ENCODE data around the gene INHBC.
A peak's percentile ranks its signal among the peaks of the same experiment; 100 is the strongest.

The INHBC gene

GRCh38 chr12:57429473-57430111 is 5.0 kb upstream of the INHBC start:
- in situ Hi-C loops (cut with MboI; ENCODE audit: low pct_unique_long_range_greater_than_20kb, low sequenced_read_pairs, unreplicated experiment): no loop called here
- TF ChIP-seq CTCF (IDR thresholded peaks at IDR 0.05; ENCODE audit: extremely low read depth, insufficient read depth, missing control alignments): no peak
- no peak for DNase-seq (ENCODE audit: low spot score)

GRCh38 chr12:57430112-57430930 is 4.3 kb upstream of the INHBC start:
- in situ Hi-C loops (cut with MboI; ENCODE audit: low pct_unique_long_range_greater_than_20kb, low sequenced_read_pairs, unreplicated experiment): no loop called here
- DNase-seq (ENCODE audit: low spot score): peak; percentile 41
- TF ChIP-seq CTCF (IDR thresholded peaks at IDR 0.05; ENCODE audit: extremely low read depth, insufficient read depth, missing control alignments): no peak

- TF ChIP-seq CTCF (IDR thresholded peaks at IDR 0.05; ENCODE audit: extremely low read depth, insufficient read depth, missing control alignments): no peak
- in situ Hi-C loops (cut with MboI; ENCODE audit: low pct_unique_long_range_greater_than_20kb, low sequenced_read_pairs, unreplicated experiment): no loop called here
- DNase-seq (ENCODE audit: low spot score): peak; percentile 98
Observed at GRCh38 chr12:57430931-57431566, 3.5 kb upstream of the INHBC start, which contains the start of gene R3HDM2. Gene R3HDM2, minus strand, starts transcription at chr12:57431043. Its CDS starts 120,615 bp downstream, at chr12:57310428.

- no peak for TF ChIP-seq CTCF (IDR thresholded peaks at IDR 0.05; ENCODE audit: extremely low read depth, insufficient read depth, missing control alignments)
- in situ Hi-C loops (cut with MboI; ENCODE audit: low pct_unique_long_range_greater_than_20kb, low sequenced_read_pairs, unreplicated experiment): no loop called here
- DNase-seq (ENCODE audit: low spot score): no peak
Observed at GRCh38 chr12:57431654-57432188, 2.9 kb upstream of the INHBC start.

- TF ChIP-seq CTCF (IDR thresholded peaks at IDR 0.05; ENCODE audit: extremely low read depth, insufficient read depth, missing control alignments): no peak
- DNase-seq (ENCODE audit: low spot score): no peak
- in situ Hi-C loops (cut with MboI; ENCODE audit: low pct_unique_long_range_greater_than_20kb, low sequenced_read_pairs, unreplicated experiment): no loop called here
Observed at GRCh38 chr12:57433370-57433769, 1.2 kb upstream of the INHBC start.

GRCh38 chr12:57435293-57435692 is 709 bp downstream of the INHBC start:
- TF ChIP-seq CTCF (IDR thresholded peaks at IDR 0.05; ENCODE audit: extremely low read depth, insufficient read depth, missing control alignments): no peak
- DNase-seq (ENCODE audit: low spot score): no peak
- in situ Hi-C loops (cut with MboI; ENCODE audit: low pct_unique_long_range_greater_than_20kb, low sequenced_read_pairs, unreplicated experiment): no loop called here

All from GM13977 (cell line).